A549 (cell line): ENCODE results near the gene PREX1. TPM values are rescaled to one million over a fixed set of nuclear protein-coding genes. Genes with fewer than 3 reads are reported as not detected.

Experiments used
- ATAC-seq, 2 experiments: fragments of 200-7000 bp in 1 of 2; fragments of >200 bp in 1 of 2; cut with Nextera tagmentation in 1 of 2; cut with Tn5 transposase in 1 of 2; 3 replicates each; pipeline versions ENCODE4 v1.8.0 to v1.9.1; 2018 to 2020; ENCODE audit warnings: mild to moderate bottlenecking in 1 of 2, moderate library complexity in 1 of 2
- CTCF ChIA-PET: fragments of 300-600 bp; sonication (Branson Sonifier 250); formaldehyde crosslinking; extraction: SDS; loops from one replicate; lab custom pipeline; 2021; ENCODE audit warnings: antibody characterized with exemption, inconsistent platforms; lab: Yijun Ruan, JAX
- POLR2A ChIA-PET: fragments of 350-600 bp; formaldehyde crosslinking; extraction: SDS; loops from one replicate; lab custom pipeline; 2021; ENCODE audit warnings: antibody characterized with exemption, inconsistent platforms; lab: Yijun Ruan, JAX
- DNase-seq, 2 experiments: peaks; one replicate each; pipeline versions ENCODE4 v3.0.0 to v3.0.0-alpha.2; 2011 to 2016; ENCODE audit warnings: low read depth in 1 of 2, low spot score in 1 of 2
- FAIRE-seq: peaks from 2 replicates; lab custom pipeline; 2011; peaks lifted over from hg19 to GRCh38; lab: Jason Lieb, UNC
- H3K27ac ChIP-seq, 2 experiments: fragments of >200 bp; sonication (Bioruptor Twin); formaldehyde crosslinking; 3 replicates each; pipeline ENCODE4 v1.5.1; 2016 to 2017
- H3K4me1 ChIP-seq: fragments of >200 bp; sonication (Bioruptor Twin); formaldehyde crosslinking; 3 replicates; pipeline ENCODE4 v1.6.1; 2016
- H3K4me2 ChIP-seq: fragments of >200 bp; sonication (Bioruptor Twin); formaldehyde crosslinking; 3 replicates; pipeline ENCODE4 v1.6.1; 2016
- H3K4me3 ChIP-seq: fragments of >200 bp; sonication (Bioruptor Twin); formaldehyde crosslinking; 3 replicates; pipeline ENCODE4 v1.5.1; 2016
- H3K9me3 ChIP-seq: fragments of >200 bp; sonication (Bioruptor Twin); formaldehyde crosslinking; 3 replicates; pipeline ENCODE4 v1.6.1; 2016
- ATOH8 ChIP-seq: fragments of 250-450 bp; sonication (Bioruptor Pico); IDR thresholded peaks from 2 replicates; pipeline ENCODE4 v1.5.0; 2020; ENCODE audit warnings: low read depth, mild to moderate bottlenecking, moderate library complexity
- CBX8 ChIP-seq: fragments of 200-600 bp; sonication (generic); IDR thresholded peaks from 2 replicates; pipeline ENCODE4 v1.6.1; 2016
- CEBPB ChIP-seq, 2 experiments: fragments of >200 bp in 1 of 2; sonication (Bioruptor Twin) in 1 of 2; formaldehyde crosslinking in 1 of 2; IDR thresholded peaks; 2 replicates each; pipeline ENCODE4 v1.6.1; 2012 to 2016
- CTCF ChIP-seq: fragments of >200 bp; sonication (Bioruptor Twin); formaldehyde crosslinking; IDR thresholded peaks from 3 replicates; pipeline ENCODE4 v1.5.1; 2016
- E2F6 ChIP-seq: IDR thresholded peaks from 2 replicates; pipeline ENCODE4 v1.6.1; 2012; ENCODE audit warnings: low read depth, borderline replicate concordance
- FOSB ChIP-seq: fragments of 250-450 bp; sonication (Bioruptor Pico); IDR thresholded peaks from 2 replicates; pipeline ENCODE4 v1.5.0; 2020; ENCODE audit warnings: mild to moderate bottlenecking, moderate library complexity
- FOSL2 ChIP-seq, 2 experiments: fragments of 450-650 bp in 1 of 2; fragments of >200 bp in 1 of 2; sonication (Bioruptor Twin) in 1 of 2; formaldehyde crosslinking; IDR thresholded peaks; 2 replicates each; pipeline versions ENCODE4 v1.5.0 to v1.6.1; 2016 to 2020; ENCODE audit warnings: mild to moderate bottlenecking in 1 of 2, moderate library complexity in 1 of 2
- FOXS1 ChIP-seq: fragments of 250-450 bp; sonication (Bioruptor Pico); IDR thresholded peaks from 2 replicates; pipeline ENCODE4 v1.5.0; 2020; ENCODE audit warnings: mild to moderate bottlenecking, moderate library complexity
- GATA3 ChIP-seq: IDR thresholded peaks from 2 replicates; pipeline ENCODE4 v1.6.1; 2012; ENCODE audit warnings: borderline replicate concordance
- HDAC2 ChIP-seq: fragments of 200-600 bp; sonication (generic); IDR thresholded peaks from 2 replicates; pipeline ENCODE4 v1.6.1; 2016
- HEYL ChIP-seq: fragments of 250-450 bp; sonication (Bioruptor Pico); IDR thresholded peaks from 2 replicates; pipeline ENCODE4 v1.8.0; 2021; ENCODE audit warnings: mild to moderate bottlenecking, moderate library complexity
- HMGXB4 ChIP-seq: fragments of 250-450 bp; sonication (Bioruptor Pico); IDR thresholded peaks from 2 replicates; pipeline ENCODE4 v1.5.0; 2021; ENCODE audit warnings: mild to moderate bottlenecking, moderate library complexity, borderline replicate concordance
- HOXA7 ChIP-seq: fragments of 250-450 bp; sonication (Bioruptor Pico); IDR thresholded peaks from 2 replicates; pipeline ENCODE4 v1.5.0; 2020; ENCODE audit warnings: mild to moderate bottlenecking, moderate library complexity
- MAFK ChIP-seq: fragments of 450-650 bp; IDR thresholded peaks from 2 replicates; pipeline ENCODE4 v1.6.1; 2014; ENCODE audit not compliant: partially characterized antibody
- NFE2L2 ChIP-seq: fragments of 150-350 bp; conservative IDR thresholded peaks from 2 replicates; pipeline ENCODE4 v1.6.1; 2014; ENCODE audit warnings: low read length
- NPAS2 ChIP-seq: fragments of 250-450 bp; sonication (Bioruptor Pico); IDR thresholded peaks from 2 replicates; pipeline ENCODE4 v1.8.0; 2022; ENCODE audit warnings: mild to moderate bottlenecking, moderate library complexity, borderline replicate concordance
- PHF8 ChIP-seq: fragments of 200-600 bp; sonication (generic); IDR thresholded peaks from 2 replicates; pipeline ENCODE4 v1.6.1; 2016; ENCODE audit warnings: low read depth, mild to moderate bottlenecking, antibody characterized with exemption, moderate library complexity, borderline replicate concordance
- REST ChIP-seq: fragments of 200-600 bp; sonication (generic); IDR thresholded peaks from 2 replicates; pipeline ENCODE4 v1.6.1; 2016; ENCODE audit warnings: antibody characterized with exemption, mild to moderate bottlenecking, moderate library complexity
- TFCP2L1 ChIP-seq: fragments of 250-450 bp; sonication (Bioruptor Pico); IDR thresholded peaks from 2 replicates; pipeline ENCODE4 v1.5.0; 2021; ENCODE audit warnings: mild to moderate bottlenecking
- TP53 ChIP-seq: fragments of 250-450 bp; sonication (Bioruptor Pico); IDR thresholded peaks from 2 replicates; pipeline ENCODE4 v1.5.0; 2021; ENCODE audit warnings: mild to moderate bottlenecking, moderate library complexity
- ZNF302 ChIP-seq: fragments of 250-450 bp; sonication (Bioruptor Pico); IDR thresholded peaks from 2 replicates; pipeline ENCODE4 v1.9.0; 2021; ENCODE audit warnings: inconsistent platforms, mild to moderate bottlenecking, moderate library complexity
- WGBS: methylation state at CpG from one replicate; pipeline ENCODE4 v1.1.6; 2017; ENCODE audit errors: missing lambda C conversion rate; 5-methylcytosine and 5-hydroxymethylcytosine counted together
- polyA plus RNA-seq, 4 experiments: library from polyadenylated mRNA; depleted of rRNA in 3 of 4; stranded (reverse); fragments of >200 nt; fragmentation: RNase III in 1 of 4; extraction: RNeasy Plus Mini Kit Qiagen cat#74134 plus additional on column Dnase treatment in 1 of 4; gene quantifications; 2 replicates in 3 of 4; 3 replicates in 1 of 4; pipeline ENCODE4 v1.2.3, GENCODE V29; 2011 to 2017

Gene PREX1
- polyA plus RNA-seq, 2 of the 4 experiments (the other 2 are of a cell fraction), result 3.6 to 4.2 TPM

GRCh38 chr20:48841196-48841874, 13.5 kb upstream of the PREX1 start:
- 66% methylated on average over 7 of the region's 7 CpGs for WGBS
- Histone ChIP-seq H3K4me3 (no peak overlapping the region), H3K27ac (peak overlapping the region; percentile 70 to 79), H3K4me2 (peak overlapping the region; percentile 53), H3K4me1 (peaks cover 43% of the 10 kb centered on the region), H3K9me3 (no peaks in the 10 kb centered on the region)
- ChIA-PET POLR2A (interaction anchor here (0.6 to 1.5 kb wide), 5 partner anchors 9 to 81 kb away, joined by 3 to 8 read pairs (median 4); partner anchors contain the start of gene PREX1), CTCF (interaction anchor here (1.0 to 1.5 kb wide), 8 partner anchors 9 to 185 kb away, joined by 3 to 7 read pairs (median 3); partner anchors contain the start of gene PREX1)
- no peak for FAIRE-seq
- TF ChIP-seq TFCP2L1 (CRISPR knock-in tag) (no peak), CBX8 (no peak), MAFK (peak; percentile 73), ZNF302 (no peak), HMGXB4 (CRISPR knock-in tag) (no peak), HOXA7 (CRISPR knock-in tag) (no peak), FOXS1 (CRISPR knock-in tag) (no peak), FOSB (CRISPR knock-in tag) (no peak)
- no peak for DNase-seq
- peak; percentile 49 to 51; a peak in 5 of 6 replicates for ATAC-seq

GRCh38 chr20:48839154-48839917, 11.5 kb upstream of the PREX1 start:
- no peak for DNase-seq
- no peak overlapping the region for H3K4me2 ChIP-seq
- no peaks in the 10 kb centered on the region for H3K9me3 ChIP-seq
- H3K4me1 ChIP-seq, result peaks cover 27% of the 10 kb centered on the region
- ChIA-PET CTCF (interaction anchor here (1.0 to 1.1 kb wide), 2 partner anchors 66 to 182 kb away, joined by 3 read pairs; no protein-coding TSS in a partner anchor), POLR2A (no interaction called here)
- TF ChIP-seq E2F6, result no peak
- no peak for TF ChIP-seq CTCF
- no peak for TF ChIP-seq CEBPB (IDR thresholded peaks at IDR 0.05)
- no peak for TF ChIP-seq GATA3
- TF ChIP-seq TP53 (CRISPR knock-in tag), result no peak
- TF ChIP-seq HEYL, result no peak
- TF ChIP-seq PHF8, result no peak
- peak overlapping the region in 1 of 2 experiments; percentile 40; a peak in 2 of 6 replicates for H3K27ac ChIP-seq
- FAIRE-seq, result no peak
- no peak overlapping the region for H3K4me3 ChIP-seq
- ATAC-seq, result no peak
- WGBS, result 85% methylated on average over 11 of the region's 11 CpGs

- POLR2A ChIA-PET, result no interaction called here
- ATAC-seq (no peak), FAIRE-seq (no peak), DNase-seq (no peak)
- Histone ChIP-seq H3K4me1 (peaks cover 30% of the 10 kb centered on the region), H3K27ac (no peak overlapping the region), H3K4me3 (no peak overlapping the region), H3K4me2 (no peak overlapping the region), H3K9me3 (no peaks in the 10 kb centered on the region)
- CTCF ChIA-PET, result no interaction called here
- WGBS, result 98% methylated on average over 3 of the region's 3 CpGs
- TF ChIP-seq ATOH8 (CRISPR knock-in tag) (no peak), HDAC2 (no peak), NFE2L2 (no peak), FOSL2 (IDR thresholded peaks at IDR 0.05) (no peak), FOSL2 (CRISPR knock-in tag; IDR thresholded peaks at IDR 0.05) (no peak), REST (no peak), NPAS2 (CRISPR knock-in tag) (no peak), FOXS1 (CRISPR knock-in tag) (no peak), E2F6 (no peak)
Measured at GRCh38 chr20:48837014-48837413, 9.2 kb upstream of the PREX1 start.
